ENCODE data around the gene IRF3.

DNA sequence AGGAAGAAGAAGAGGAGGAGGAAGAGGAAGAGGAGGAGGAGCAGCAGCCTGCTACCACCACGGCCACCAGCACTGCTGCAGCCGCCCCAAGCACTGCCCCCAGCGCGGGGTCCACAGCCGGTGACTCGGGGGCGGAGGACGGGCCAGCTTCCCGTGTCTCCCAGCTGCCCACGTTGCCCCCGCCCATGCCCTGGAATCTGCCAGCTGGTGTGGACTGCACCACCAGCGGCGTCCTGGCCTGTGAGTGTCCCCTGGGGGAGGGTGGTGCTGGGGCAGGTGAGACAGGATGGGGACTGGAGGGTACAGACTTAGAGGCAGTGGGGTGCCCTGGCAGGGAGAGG is 12.2 kb downstream of the IRF3 start:
- TF ChIP-seq, protein P1, sequence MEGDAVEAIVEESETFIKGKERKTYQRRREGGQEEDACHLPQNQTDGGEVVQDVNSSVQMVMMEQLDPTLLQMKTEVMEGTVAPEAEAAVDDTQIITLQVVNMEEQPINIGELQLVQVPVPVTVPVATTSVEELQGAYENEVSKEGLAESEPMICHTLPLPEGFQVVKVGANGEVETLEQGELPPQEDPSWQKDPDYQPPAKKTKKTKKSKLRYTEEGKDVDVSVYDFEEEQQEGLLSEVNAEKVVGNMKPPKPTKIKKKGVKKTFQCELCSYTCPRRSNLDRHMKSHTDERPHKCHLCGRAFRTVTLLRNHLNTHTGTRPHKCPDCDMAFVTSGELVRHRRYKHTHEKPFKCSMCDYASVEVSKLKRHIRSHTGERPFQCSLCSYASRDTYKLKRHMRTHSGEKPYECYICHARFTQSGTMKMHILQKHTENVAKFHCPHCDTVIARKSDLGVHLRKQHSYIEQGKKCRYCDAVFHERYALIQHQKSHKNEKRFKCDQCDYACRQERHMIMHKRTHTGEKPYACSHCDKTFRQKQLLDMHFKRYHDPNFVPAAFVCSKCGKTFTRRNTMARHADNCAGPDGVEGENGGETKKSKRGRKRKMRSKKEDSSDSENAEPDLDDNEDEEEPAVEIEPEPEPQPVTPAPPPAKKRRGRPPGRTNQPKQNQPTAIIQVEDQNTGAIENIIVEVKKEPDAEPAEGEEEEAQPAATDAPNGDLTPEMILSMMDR (IDR thresholded peaks at IDR 0.05; ENCODE audit: insufficient read depth, low read length, poor library complexity, severe bottlenecking) = no peak
- TF ChIP-seq EZH2phosphoT487 (conservative IDR thresholded peaks at IDR 0.05; ENCODE audit: low read length) = no peak
